NCI-H128 (cell line): ENCODE measurements around the gene ANTXRL.
"Not testable (repeated sequence)": the region's sequence is repeated elsewhere in the genome, so short reads cannot be mapped to it uniquely, and the experiment has no call there.

Source experiments
- DNase-seq: peaks from one replicate; lab custom pipeline; 2025; ENCODE audit not compliant: unreplicated experiment; lab: John Stamatoyannopoulos, UW

Gene ANTXRL

GRCh38 chr10:46327685-46328084 lies 40.9 kb downstream of the ANTXRL start:
- DNase-seq, result no peak

GRCh38 chr10:46328853-46329689 lies 42.3 kb downstream of the ANTXRL start:
- DNase-seq, result no peak

GRCh38 chr10:46329690-46330016 lies 42.9 kb downstream of the ANTXRL start:
- no peak for DNase-seq

GRCh38 chr10:46330894-46331293 lies 44.1 kb downstream of the ANTXRL start:
- DNase-seq, result no peak

- DNase-seq, result not testable (repeated sequence)
These were observed 78.7 kb downstream of the ANTXRL start for GRCh38 chr10:46365484-46365883.

GRCh38 chr10:46367209-46367608 lies 80.4 kb downstream of the ANTXRL start:
- not testable (repeated sequence) for DNase-seq

GRCh38 chr10:46367666-46368240 lies 81.0 kb downstream of the ANTXRL start:
- DNase-seq, result not testable (repeated sequence)

GRCh38 chr10:46368956-46369355 lies 82.2 kb downstream of the ANTXRL start:
- DNase-seq, result not testable (repeated sequence)

GRCh38 chr10:46374410-46374809 lies 87.6 kb downstream of the ANTXRL start:
- DNase-seq, result not testable (repeated sequence)

- DNase-seq, result not testable (repeated sequence)
These were observed 88.6 kb downstream of the ANTXRL start, which contains the start of gene ANXA8L1 for GRCh38 chr10:46375406-46375805. ANXA8L1 (plus strand) TSS chr10:46375776; CDS start chr10:46375852, 76 bp downstream.

- DNase-seq, result not testable (repeated sequence)
These were observed 90.2 kb downstream of the ANTXRL start for GRCh38 chr10:46377022-46377421.

GRCh38 chr10:46377651-46378050 lies 90.9 kb downstream of the ANTXRL start:
- not testable (repeated sequence) for DNase-seq

- not testable (repeated sequence) for DNase-seq
These were observed 91.3 kb downstream of the ANTXRL start for GRCh38 chr10:46378108-46378507.

- DNase-seq, result not testable (repeated sequence)
These were observed 92.5 kb downstream of the ANTXRL start for GRCh38 chr10:46379233-46379848.
